ENCODE measurements around the gene PICALM. TPM values are rescaled to one million over a fixed set of nuclear protein-coding genes. Genes with fewer than 3 reads are reported as not detected.

The PICALM gene
- total and polyA plus RNA-seq, 10 of the 15 experiments (the other 5 are each of a cell fraction or from before 2014, with no cell fraction given) = 4.3 to 150 (median 41.8) TPM

DNA sequence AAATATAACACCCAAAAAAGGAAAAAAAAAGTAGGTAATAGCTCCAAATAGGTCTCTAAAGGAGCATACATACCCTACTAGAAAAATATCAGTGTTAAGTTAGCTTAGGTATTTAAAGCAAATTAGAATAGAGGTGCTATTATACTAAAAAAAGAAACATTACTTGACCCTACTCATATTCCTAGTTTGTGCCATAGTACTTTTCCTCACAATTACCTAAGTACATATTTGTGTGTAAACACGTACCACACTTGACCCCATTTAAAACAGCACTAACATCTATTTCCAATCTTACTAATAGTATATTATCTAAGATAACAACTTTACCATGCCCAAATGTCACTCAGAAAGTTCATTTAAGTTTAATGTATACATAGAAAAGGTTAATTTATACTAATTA lies 57.7 kb downstream of the PICALM start:
- DNase-seq (ENCODE audit: low read depth, low spot score) (no peak), FAIRE-seq (no peak), ATAC-seq (no peak)
- peaks cover 1 to 13% of the 10 kb centered on the region in 2 experiments for H3K36me3 ChIP-seq (ENCODE audit: control insufficient read depth in 2 of 2, insufficient read depth in 2 of 2, low read length in 1 of 2)
- ChIA-PET SMC1A (ENCODE audit: uncharacterized antibody, unreplicated experiment) (interaction anchor here (0.8 to 3.2 kb wide), 4 partner anchors 9 to 193 kb away, joined by 3 to 12 read pairs (median 7); no protein-coding TSS in a partner anchor), CTCF (interaction anchor here (0.6 to 1.7 kb wide), 3 partner anchors 20 to 183 kb away, joined by 3 to 4 read pairs (median 3); no protein-coding TSS in a partner anchor), POLR2A (interaction anchor here (0.5 kb wide), 1 partner anchor 9 kb away, joined by 3 read pairs; no protein-coding TSS in a partner anchor), RAD21 (ENCODE audit: unreplicated experiment) (no interaction called here)
- 92% methylated on average over 1 of the region's 1 CpG for WGBS (ENCODE audit: insufficient coverage, insufficient replicate concordance, low lambda C conversion rate, missing lambda C conversion rate)
- H3K9ac ChIP-seq (ENCODE audit: control insufficient read depth, insufficient read depth, low read length) = no peak overlapping the region
- H3K79me2 ChIP-seq (ENCODE audit: control insufficient read depth, insufficient read depth, low read length) = peaks cover 3% of the 10 kb centered on the region; the same call in 1 of the 2 replicates
- H3K4me1 ChIP-seq (ENCODE audit: control insufficient read depth, insufficient read depth, low read length) = no peaks in the 10 kb centered on the region
- H2AFZ ChIP-seq (ENCODE audit: control insufficient read depth, low read depth, low read length) = no peak overlapping the region
- H4K20me1 ChIP-seq (ENCODE audit: control insufficient read depth, insufficient read depth) = no peaks in the 10 kb centered on the region
- H3K9me3 ChIP-seq (replicated peaks; ENCODE audit: control insufficient read depth, insufficient read depth, low read length) = no peaks in the 10 kb centered on the region
- H3K27me3 ChIP-seq (replicated peaks in 1 of 2; ENCODE audit: control insufficient read depth in 2 of 2, insufficient read depth in 2 of 2, low read length in 1 of 2) = no peaks in the 10 kb centered on the region
- H3K27ac ChIP-seq (ENCODE audit: control insufficient read depth, insufficient read depth) = no peak overlapping the region
- in situ Hi-C loops (cut with MboI) = no loop called here
- intact Hi-C loops (cut with micrococcal nuclease; ENCODE audit: unreplicated experiment) = no loop called here
- BruUV-seq (replicated peaks) = no TSS peak
- H3K4me2 ChIP-seq (ENCODE audit: control insufficient read depth, insufficient read depth) = no peak overlapping the region
- TF ChIP-seq, protein P1, sequence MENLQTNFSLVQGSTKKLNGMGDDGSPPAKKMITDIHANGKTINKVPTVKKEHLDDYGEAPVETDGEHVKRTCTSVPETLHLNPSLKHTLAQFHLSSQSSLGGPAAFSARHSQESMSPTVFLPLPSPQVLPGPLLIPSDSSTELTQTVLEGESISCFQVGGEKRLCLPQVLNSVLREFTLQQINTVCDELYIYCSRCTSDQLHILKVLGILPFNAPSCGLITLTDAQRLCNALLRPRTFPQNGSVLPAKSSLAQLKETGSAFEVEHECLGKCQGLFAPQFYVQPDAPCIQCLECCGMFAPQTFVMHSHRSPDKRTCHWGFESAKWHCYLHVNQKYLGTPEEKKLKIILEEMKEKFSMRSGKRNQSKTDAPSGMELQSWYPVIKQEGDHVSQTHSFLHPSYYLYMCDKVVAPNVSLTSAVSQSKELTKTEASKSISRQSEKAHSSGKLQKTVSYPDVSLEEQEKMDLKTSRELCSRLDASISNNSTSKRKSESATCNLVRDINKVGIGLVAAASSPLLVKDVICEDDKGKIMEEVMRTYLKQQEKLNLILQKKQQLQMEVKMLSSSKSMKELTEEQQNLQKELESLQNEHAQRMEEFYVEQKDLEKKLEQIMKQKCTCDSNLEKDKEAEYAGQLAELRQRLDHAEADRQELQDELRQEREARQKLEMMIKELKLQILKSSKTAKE (IDR thresholded peaks at IDR 0.05; ENCODE audit: low read depth, poor library complexity, severe bottlenecking) = no peak
- TF ChIP-seq MXI1 (IDR thresholded peaks at IDR 0.05; ENCODE audit: low read depth, low read length) (no peak), SMC3 (IDR thresholded peaks at IDR 0.05; ENCODE audit: borderline replicate concordance, low read length) (no peak), RAD21 (IDR thresholded peaks at IDR 0.05; ENCODE audit: insufficient read depth, low read depth, low read length) (no peak), ZNF207 (IDR thresholded peaks at IDR 0.05; ENCODE audit: borderline replicate concordance) (no peak)
- H3K4me3 ChIP-seq = no peak overlapping the region

All from GM12878 (cell line).